ENCODE results near the gene PTPRT. TPM values are rescaled to one million over a fixed set of nuclear protein-coding genes. Genes with fewer than 3 reads are reported as not detected.

Gene PTPRT
- total and polyA plus RNA-seq, 12 donors = 0.05 to 0.34 (median 0.16) TPM; not detected in 1

DNA sequence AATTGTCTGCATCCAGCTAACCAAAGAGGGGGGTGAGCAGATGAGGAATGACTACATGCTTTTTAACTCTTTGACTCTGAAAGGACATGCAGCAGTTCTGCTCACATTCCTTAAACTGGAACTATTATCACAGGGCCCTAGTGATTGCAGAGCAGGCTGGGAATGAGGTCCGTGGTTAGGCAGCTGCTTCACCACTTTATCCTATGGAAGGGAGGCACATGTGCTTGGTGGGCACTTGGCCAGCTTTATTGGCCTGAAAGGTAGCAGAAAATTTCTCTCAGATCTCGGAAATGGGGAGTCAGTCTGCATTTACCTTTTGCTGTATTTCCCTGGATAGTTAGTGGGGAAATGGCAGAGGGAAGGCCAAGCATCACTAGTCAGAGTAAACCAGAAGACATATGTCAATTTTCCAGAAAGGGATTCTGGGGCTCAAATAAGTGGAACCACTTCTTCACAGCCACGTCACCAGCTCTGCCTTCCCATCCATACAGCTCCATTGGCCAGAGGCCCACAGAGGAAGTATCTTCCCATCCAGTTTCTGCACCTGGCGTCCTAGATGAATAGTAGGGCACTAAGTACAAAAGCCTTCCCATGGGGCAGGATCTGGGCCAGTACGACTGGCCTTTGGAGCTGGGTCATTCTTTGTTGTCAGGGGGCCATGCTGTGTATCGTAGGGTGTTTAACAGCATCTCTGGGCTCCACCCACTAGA is 444.8 kb downstream of the PTPRT start:
- Histone ChIP-seq H3K27me3 (no peaks in the 10 kb centered on the region), H3K4me1 (replicated peaks in 1 of 2) (no peaks in the 10 kb centered on the region), H3K9me3 (replicated peaks in 1 of 3) (no peaks in the 10 kb centered on the region), H3K4me3 (no peak overlapping the region), H3K27ac (no peak overlapping the region), H3K36me3 (replicated peaks in 1 of 2) (no peaks in the 10 kb centered on the region)
- no peak for TF ChIP-seq POLR2A (IDR thresholded peaks at IDR 0.05)
- TF ChIP-seq, protein P1, sequence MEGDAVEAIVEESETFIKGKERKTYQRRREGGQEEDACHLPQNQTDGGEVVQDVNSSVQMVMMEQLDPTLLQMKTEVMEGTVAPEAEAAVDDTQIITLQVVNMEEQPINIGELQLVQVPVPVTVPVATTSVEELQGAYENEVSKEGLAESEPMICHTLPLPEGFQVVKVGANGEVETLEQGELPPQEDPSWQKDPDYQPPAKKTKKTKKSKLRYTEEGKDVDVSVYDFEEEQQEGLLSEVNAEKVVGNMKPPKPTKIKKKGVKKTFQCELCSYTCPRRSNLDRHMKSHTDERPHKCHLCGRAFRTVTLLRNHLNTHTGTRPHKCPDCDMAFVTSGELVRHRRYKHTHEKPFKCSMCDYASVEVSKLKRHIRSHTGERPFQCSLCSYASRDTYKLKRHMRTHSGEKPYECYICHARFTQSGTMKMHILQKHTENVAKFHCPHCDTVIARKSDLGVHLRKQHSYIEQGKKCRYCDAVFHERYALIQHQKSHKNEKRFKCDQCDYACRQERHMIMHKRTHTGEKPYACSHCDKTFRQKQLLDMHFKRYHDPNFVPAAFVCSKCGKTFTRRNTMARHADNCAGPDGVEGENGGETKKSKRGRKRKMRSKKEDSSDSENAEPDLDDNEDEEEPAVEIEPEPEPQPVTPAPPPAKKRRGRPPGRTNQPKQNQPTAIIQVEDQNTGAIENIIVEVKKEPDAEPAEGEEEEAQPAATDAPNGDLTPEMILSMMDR (IDR thresholded peaks at IDR 0.05) = no peak
- DNase-seq = no peak
- 60 to 76% (median 64%) methylated on average over 5 to 6 of the region's 6 CpGs for WGBS, 4 donors
- intact Hi-C loops (cut with DNase I) = no loop called here

DNA sequence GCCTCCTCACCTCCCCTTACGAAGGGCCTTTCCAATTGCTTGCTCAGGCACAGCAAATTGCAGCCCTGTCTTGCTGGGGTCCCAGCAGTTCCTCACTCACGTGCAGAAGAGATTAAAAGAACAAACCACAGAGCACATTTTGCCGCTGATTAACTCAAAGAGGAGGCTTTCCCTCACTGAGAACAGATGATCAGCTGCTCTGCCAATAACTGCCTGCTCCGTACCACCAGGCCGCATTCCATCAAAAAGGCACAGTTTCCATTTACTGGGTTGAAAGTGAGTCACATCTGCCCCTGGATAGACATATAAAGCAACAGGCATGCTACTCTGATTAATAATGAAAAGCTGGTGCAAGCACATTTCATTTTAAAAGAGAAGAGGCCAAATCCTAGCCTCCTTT is 446.8 kb downstream of the PTPRT start:
- TF ChIP-seq, protein P1 (IDR thresholded peaks at IDR 0.05) = no peak
- no peak for TF ChIP-seq POLR2A (IDR thresholded peaks at IDR 0.05)
- 73 to 77% (median 75%) methylated on average over 5 of the region's 5 CpGs for WGBS, 4 donors

DNA sequence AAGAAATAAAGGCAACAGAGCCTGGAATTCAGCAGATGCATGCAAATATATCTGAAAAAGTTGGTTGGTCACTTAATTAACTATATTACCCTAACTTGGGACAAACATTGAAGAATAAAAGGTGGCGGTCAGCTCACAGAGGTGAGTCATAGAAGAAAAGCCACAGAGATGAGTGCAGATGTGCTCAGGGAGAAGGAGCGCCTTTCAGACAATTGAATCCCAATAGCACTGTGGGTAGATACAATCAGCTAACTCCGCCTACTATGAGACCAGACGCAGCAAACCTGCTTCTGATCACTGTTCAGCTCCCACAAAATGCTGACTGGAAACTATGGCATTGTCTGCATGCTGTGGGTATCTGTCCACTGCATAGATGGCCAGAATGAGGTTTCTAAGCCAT is 447.8 kb downstream of the PTPRT start:
- no peaks in the 10 kb centered on the region for H3K4me1 ChIP-seq (replicated peaks in 1 of 2)
- no peak for DNase-seq
- H3K4me3 ChIP-seq = no peak overlapping the region
- intact Hi-C loops (cut with DNase I) = no loop called here
- 78 to 89% (median 86%) methylated on average over 4 of the region's 4 CpGs for whole genome bisulfite sequencing, 4 donors
- no peak overlapping the region for H3K27ac ChIP-seq
- no peaks in the 10 kb centered on the region for H3K9me3 ChIP-seq (replicated peaks in 1 of 3)
- TF ChIP-seq, protein P1 (IDR thresholded peaks at IDR 0.05) = no peak
- TF ChIP-seq POLR2A (IDR thresholded peaks at IDR 0.05) = no peak
- no peaks in the 10 kb centered on the region for H3K27me3 ChIP-seq
- no peaks in the 10 kb centered on the region for H3K36me3 ChIP-seq (replicated peaks in 1 of 2)

More for the DNA sequence above, 446.8 kb downstream of the PTPRT start:
- intact Hi-C loops (cut with DNase I) = no loop called here
- H3K4me3 ChIP-seq = no peak overlapping the region
- no peaks in the 10 kb centered on the region for H3K9me3 ChIP-seq (replicated peaks in 1 of 3)
- H3K36me3 ChIP-seq (replicated peaks in 1 of 2) = no peaks in the 10 kb centered on the region
- no peaks in the 10 kb centered on the region for H3K27me3 ChIP-seq
- DNase-seq = no peak
- H3K27ac ChIP-seq = no peak overlapping the region
- no peaks in the 10 kb centered on the region for H3K4me1 ChIP-seq (replicated peaks in 1 of 2)

DNA sequence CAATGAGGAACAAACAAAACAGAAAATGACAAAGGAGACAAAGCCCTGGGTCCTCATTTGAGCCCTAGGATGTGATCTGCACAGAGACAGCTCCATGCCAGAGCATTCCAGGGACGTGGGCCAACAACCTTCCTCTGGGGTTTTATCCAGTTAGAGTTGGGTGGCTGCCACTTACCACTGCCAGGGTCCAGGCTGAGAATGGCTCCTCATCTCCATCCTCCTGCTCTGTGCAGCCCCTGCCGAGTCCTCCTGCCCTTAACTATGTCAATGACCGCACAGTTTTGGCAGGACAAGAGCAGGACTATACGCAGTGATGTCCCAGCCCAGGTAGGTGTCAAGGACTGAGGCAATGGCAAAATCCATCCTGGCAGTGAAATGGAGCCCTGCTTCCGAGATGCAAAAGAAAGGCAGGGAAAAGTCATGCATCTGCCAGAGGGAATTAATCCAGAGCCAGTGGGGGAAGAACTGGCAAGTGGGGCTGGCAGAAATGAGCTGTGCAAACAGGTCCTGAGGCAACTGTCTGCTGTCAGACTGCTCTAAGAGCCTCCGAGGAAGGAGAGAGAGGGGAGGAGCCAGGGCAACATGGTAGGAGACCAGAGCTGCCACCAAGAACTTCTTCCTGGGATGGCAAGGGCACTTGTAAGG is 449.4 kb downstream of the PTPRT start:
- no peaks in the 10 kb centered on the region for H3K4me1 ChIP-seq (replicated peaks in 1 of 2)
- H3K36me3 ChIP-seq (replicated peaks in 1 of 2) = no peaks in the 10 kb centered on the region
- DNase-seq = no peak
- H3K27me3 ChIP-seq = no peaks in the 10 kb centered on the region
- H3K27ac ChIP-seq = no peak overlapping the region
- intact Hi-C loops (cut with DNase I) = no loop called here
- no peak overlapping the region for H3K4me3 ChIP-seq
- H3K9me3 ChIP-seq (replicated peaks in 1 of 3) = no peaks in the 10 kb centered on the region
- 52 to 73% (median 59%) methylated on average over 6 of the region's 6 CpGs for WGBS, 4 donors
- no peak for TF ChIP-seq POLR2A (IDR thresholded peaks at IDR 0.05)
- TF ChIP-seq, protein P1 (IDR thresholded peaks at IDR 0.05) = no peak
